ENCODE data around the gene PRRT3. TPM values are rescaled to one million over a fixed set of nuclear protein-coding genes. Genes with fewer than 3 reads are reported as not detected.

The PRRT3 gene
- total and polyA plus RNA-seq, 2 of the 13 experiments (the other 11 are each of a cell fraction or from before 2014, with no cell fraction given), result 0.22 to 0.44 TPM

DNA sequence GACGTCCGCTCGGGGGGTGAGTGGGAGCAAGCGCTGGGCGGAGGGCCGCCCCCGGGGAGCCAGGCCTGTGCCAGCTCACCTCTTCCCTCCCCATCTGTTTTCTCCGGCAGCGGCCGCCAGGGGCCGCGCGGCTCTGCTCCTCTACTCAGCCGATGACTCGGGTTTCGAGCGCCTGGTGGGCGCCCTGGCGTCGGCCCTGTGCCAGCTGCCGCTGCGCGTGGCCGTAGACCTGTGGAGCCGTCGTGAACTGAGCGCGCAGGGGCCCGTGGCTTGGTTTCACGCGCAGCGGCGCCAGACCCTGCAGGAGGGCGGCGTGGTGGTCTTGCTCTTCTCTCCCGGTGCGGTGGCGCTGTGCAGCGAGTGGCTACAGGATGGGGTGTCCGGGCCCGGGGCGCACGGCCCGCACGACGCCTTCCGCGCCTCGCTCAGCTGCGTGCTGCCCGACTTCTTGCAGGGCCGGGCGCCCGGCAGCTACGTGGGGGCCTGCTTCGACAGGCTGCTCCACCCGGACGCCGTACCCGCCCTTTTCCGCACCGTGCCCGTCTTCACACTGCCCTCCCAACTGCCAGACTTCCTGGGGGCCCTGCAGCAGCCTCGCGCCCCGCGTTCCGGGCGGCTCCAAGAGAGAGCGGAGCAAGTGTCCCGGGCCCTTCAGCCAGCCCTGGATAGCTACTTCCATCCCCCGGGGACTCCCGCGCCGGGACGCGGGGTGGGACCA, 19.2 kb downstream of the PRRT3 start (continued):
- TF ChIP-seq ZBTB7A (CRISPR knock-in tag; IDR thresholded peaks at IDR 0.05) (peak; percentile 86), ZNF724P (CRISPR knock-in tag; IDR thresholded peaks at IDR 0.05; ENCODE audit: borderline replicate concordance) (no peak; the same call in 1 of the 2 replicates), DNMT3B (CRISPR knock-in tag; conservative IDR thresholded peaks at IDR 0.05) (no peak), SSRP1 (CRISPR knock-in tag; IDR thresholded peaks at IDR 0.05) (no peak), ZBTB42 (CRISPR knock-in tag; IDR thresholded peaks at IDR 0.05) (peak; percentile 35; the same call in 1 of the 2 replicates), CCAR2 (optimal IDR thresholded peaks at IDR 0.05; ENCODE audit: low read depth, low read length) (no peak), PCBP2 (optimal IDR thresholded peaks at IDR 0.05; ENCODE audit: low read depth, low read length, poor library complexity, severe bottlenecking) (no peak), NFIC (IDR thresholded peaks at IDR 0.05; ENCODE audit: low read length) (no peak), ZNF101 (CRISPR knock-in tag; IDR thresholded peaks at IDR 0.05; ENCODE audit: borderline replicate concordance, low read depth) (no peak), ZNF256 (CRISPR knock-in tag; conservative IDR thresholded peaks at IDR 0.05) (peak; percentile 19; the same call in 1 of the 2 replicates), ZNF746 (CRISPR knock-in tag; IDR thresholded peaks at IDR 0.05) (no peak), ZSCAN12 (CRISPR knock-in tag; IDR thresholded peaks at IDR 0.05) (no peak), HOXA3 (CRISPR knock-in tag; IDR thresholded peaks at IDR 0.05) (no peak), ZNF317 (CRISPR knock-in tag; IDR thresholded peaks at IDR 0.05) (peak; percentile 41; the same call in 1 of the 2 replicates)
- TF ChIP-seq, protein P1, sequence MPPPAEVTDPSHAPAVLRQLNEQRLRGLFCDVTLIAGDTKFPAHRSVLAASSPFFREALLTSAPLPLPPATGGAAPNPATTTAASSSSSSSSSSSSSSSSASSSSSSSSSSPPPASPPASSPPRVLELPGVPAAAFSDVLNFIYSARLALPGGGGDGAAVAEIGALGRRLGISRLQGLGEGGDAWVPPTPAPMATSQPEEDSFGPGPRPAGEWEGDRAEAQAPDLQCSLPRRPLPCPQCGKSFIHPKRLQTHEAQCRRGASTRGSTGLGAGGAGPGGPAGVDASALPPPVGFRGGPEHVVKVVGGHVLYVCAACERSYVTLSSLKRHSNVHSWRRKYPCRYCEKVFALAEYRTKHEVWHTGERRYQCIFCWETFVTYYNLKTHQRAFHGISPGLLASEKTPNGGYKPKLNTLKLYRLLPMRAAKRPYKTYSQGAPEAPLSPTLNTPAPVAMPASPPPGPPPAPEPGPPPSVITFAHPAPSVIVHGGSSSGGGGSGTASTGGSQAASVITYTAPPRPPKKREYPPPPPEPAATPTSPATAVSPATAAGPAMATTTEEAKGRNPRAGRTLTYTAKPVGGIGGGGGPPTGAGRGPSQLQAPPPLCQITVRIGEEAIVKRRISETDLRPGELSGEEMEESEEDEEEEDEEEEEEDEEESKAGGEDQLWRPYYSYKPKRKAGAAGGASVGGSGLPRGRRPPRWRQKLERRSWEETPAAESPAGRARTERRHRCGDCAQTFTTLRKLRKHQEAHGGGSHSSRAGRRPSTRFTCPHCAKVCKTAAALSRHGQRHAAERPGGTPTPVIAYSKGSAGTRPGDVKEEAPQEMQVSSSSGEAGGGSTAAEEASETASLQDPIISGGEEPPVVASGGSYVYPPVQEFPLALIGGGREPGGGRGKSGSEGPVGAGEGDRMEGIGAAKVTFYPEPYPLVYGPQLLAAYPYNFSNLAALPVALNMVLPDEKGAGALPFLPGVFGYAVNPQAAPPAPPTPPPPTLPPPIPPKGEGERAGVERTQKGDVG (CRISPR knock-in tag; IDR thresholded peaks at IDR 0.05; ENCODE audit: borderline replicate concordance), result no peak
- TF ChIP-seq, protein P2, sequence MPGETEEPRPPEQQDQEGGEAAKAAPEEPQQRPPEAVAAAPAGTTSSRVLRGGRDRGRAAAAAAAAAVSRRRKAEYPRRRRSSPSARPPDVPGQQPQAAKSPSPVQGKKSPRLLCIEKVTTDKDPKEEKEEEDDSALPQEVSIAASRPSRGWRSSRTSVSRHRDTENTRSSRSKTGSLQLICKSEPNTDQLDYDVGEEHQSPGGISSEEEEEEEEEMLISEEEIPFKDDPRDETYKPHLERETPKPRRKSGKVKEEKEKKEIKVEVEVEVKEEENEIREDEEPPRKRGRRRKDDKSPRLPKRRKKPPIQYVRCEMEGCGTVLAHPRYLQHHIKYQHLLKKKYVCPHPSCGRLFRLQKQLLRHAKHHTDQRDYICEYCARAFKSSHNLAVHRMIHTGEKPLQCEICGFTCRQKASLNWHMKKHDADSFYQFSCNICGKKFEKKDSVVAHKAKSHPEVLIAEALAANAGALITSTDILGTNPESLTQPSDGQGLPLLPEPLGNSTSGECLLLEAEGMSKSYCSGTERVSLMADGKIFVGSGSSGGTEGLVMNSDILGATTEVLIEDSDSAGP (CRISPR knock-in tag; IDR thresholded peaks at IDR 0.05; ENCODE audit: borderline replicate concordance), result no peak
- TF ChIP-seq, protein P3, sequence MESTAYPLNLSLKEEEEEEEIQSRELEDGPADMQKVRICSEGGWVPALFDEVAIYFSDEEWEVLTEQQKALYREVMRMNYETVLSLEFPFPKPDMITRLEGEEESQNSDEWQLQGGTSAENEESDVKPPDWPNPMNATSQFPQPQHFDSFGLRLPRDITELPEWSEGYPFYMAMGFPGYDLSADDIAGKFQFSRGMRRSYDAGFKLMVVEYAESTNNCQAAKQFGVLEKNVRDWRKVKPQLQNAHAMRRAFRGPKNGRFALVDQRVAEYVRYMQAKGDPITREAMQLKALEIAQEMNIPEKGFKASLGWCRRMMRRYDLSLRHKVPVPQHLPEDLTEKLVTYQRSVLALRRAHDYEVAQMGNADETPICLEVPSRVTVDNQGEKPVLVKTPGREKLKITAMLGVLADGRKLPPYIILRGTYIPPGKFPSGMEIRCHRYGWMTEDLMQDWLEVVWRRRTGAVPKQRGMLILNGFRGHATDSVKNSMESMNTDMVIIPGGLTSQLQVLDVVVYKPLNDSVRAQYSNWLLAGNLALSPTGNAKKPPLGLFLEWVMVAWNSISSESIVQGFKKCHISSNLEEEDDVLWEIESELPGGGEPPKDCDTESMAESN (CRISPR knock-in tag; conservative IDR thresholded peaks at IDR 0.05), result no peak; the same call in none of the 2 replicates
- TF ChIP-seq, protein P4, sequence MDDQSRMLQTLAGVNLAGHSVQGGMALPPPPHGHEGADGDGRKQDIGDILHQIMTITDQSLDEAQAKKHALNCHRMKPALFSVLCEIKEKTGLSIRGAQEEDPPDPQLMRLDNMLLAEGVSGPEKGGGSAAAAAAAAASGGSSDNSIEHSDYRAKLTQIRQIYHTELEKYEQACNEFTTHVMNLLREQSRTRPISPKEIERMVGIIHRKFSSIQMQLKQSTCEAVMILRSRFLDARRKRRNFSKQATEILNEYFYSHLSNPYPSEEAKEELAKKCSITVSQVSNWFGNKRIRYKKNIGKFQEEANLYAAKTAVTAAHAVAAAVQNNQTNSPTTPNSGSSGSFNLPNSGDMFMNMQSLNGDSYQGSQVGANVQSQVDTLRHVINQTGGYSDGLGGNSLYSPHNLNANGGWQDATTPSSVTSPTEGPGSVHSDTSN (CRISPR knock-in tag; IDR thresholded peaks at IDR 0.05; ENCODE audit: borderline replicate concordance), result no peak
- TF ChIP-seq, protein P5, sequence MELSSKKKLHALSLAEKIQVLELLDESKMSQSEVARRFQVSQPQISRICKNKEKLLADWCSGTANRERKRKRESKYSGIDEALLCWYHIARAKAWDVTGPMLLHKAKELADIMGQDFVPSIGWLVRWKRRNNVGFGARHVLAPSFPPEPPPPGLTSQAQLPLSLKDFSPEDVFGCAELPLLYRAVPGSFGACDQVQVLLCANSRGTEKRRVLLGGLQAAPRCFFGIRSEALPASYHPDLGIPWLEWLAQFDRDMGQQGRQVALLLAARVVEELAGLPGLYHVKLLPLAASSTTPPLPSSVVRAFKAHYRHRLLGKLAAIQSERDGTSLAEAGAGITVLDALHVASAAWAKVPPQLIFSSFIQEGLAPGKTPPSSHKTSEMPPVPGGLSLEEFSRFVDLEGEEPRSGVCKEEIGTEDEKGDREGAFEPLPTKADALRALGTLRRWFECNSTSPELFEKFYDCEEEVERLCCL (CRISPR knock-in tag; IDR thresholded peaks at IDR 0.05; ENCODE audit: borderline replicate concordance), result no peak

Measured in HepG2 (cell line).